ELF-1 (cell line): Measurements from ENCODE around the gene CACUL1.
A peak's percentile ranks its signal among the peaks of the same experiment; 100 is the strongest.
"Not testable (repeated sequence)": the region's sequence is repeated elsewhere in the genome, so short reads cannot be mapped to it uniquely, and the experiment has no call there.

ENCODE experiments used
- DNase-seq: peaks from one replicate; pipeline ENCODE4 v3.0.0-alpha.2; 2016; ENCODE audit warnings: low read depth, low spot score

Gene CACUL1

DNA sequence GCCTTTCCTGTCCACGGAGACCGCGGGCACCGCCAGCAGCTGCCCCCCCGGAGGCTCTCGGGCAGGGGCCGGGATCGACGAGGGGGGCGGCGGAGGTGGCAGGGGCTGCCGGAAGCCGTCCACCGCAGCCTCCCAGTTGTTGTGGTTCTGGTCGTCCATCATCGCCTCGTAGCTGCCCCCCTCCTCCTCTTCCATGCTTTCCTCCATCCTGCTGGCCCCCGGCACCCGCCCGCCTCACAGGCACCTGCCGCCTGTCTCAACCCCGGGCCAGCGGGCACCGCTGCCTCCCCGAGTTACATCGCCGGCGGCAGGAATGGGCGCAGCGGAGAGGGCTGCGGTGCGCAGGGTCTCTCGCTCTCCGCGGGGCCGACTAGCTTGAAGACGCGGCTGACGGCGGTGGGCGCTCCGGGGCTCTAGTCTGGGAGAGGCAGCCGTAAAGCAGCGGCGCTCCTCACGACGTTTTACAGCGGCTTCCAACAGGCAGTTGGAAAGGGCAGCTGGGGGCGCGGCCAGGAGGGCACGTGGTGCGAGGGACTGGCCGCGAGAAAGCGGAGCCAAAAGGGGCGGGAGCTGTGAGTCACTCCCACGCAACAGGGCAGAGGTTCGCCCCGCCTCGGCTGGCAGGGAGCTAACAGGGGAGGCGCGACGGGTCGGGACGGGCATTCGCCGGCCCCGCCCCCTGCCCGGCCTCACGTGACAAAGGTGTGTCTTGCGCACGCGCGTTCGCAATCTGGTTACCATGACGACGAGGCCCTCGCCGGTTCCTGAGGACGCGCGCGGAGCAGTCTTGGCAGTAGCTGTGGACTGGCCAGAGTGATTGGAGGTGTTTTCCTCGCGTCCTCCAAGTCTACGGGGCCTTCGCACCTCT lies at the start of gene CACUL1:
TSS of gene CACUL1 (minus strand) at position 415 of the 868 bp plus-strand sequence. CDS start at position 207, 208 bp downstream.
- DNase-seq, result peak; percentile 100

DNA sequence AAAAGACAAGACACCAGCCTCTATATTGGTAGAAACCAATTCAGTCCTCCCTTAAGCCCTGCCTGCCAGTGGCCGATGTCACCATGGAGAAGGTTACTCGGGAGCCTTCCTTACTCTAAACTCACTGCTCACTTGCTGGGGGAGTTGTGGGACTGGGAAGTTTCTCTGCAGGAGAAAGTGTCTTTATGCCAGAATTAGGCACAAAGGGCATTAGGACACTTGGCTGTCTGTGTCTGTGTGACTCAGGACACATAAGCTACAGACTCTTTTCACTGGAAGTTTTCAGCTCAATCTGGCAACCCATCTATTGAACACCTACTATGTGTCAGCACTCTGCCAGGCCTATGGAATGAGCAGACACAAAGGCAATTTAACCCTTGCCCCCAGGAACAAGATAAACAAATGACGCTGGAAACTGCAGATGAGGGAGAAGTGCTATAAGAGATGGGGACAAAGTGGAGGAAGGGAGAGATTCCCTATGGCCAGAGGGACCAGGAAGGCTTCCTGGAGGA lies 49.5 kb upstream of the CACUL1 start:
- no peak for DNase-seq

DNA sequence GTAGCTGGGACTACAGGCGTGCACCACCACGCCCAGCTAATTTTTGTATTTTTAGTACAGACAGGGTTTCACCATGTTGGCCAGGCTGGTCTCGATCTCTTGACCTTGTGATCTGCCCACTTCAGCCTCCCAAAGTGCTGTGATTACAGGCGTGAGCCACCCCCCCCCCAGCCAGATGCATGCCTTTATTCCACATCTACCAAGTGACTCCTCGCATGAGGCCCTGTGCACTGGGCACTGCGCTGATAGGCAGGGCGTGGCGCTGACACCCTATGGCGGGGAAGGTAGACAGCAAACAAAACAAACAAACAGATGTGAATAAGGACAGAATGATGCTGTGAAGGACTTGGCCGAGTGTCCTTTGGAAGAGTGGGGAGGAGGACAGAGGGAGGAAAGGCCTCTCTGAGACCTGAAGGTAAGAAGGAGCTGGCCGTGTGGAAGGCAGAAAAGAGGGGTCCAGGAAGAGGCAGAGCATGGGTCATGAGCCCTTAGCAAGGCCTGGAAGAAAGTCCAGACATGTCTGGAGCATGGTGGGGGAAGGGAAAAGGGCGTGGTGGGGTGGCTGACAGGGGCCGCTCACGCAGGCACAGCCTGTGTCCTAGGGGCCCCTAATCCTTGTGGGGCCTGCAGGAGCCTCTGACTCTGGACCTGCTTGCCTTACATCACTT lies 47.5 kb upstream of the CACUL1 start:
- DNase-seq, result no peak

DNA sequence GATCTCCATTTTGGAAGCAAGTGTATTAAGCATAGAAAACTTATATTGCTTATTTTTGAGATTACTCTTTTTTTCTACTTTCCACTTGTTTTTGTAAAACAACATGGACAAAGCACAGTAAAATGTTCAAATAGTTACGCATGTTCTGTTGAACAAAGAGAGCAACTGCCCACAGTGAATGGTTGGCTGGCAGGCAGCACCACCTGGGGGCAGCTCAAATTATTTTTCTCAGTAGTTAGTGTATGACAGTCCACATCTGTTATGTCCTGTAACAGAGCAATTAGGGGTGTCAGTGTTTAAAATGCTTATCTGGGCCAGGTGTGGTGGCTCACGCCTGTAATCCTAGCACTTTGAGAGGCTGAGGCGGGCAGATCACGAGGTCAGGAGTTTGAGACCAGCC lies 46.1 kb upstream of the CACUL1 start:
- no peak for DNase-seq

DNA sequence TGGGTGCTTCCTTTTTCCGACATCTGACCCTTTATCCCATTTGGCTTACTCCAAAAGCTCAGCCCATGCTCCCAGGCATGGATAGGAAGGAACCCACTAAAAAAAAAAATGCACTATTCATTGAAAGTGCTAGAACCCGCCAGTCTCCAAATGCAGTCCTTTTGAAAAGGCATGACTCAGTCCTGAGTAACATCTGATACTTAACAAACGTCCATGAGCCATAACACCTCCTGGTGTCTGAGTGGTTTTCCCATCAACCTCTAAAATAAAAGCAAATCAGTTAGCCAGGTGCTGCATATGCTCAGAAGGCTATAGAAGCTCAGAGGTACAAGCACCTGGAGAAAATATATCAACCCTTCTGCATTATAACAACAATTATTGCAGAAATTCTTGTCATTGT lies 45.0 kb upstream of the CACUL1 start:
- DNase-seq, result no peak

DNA sequence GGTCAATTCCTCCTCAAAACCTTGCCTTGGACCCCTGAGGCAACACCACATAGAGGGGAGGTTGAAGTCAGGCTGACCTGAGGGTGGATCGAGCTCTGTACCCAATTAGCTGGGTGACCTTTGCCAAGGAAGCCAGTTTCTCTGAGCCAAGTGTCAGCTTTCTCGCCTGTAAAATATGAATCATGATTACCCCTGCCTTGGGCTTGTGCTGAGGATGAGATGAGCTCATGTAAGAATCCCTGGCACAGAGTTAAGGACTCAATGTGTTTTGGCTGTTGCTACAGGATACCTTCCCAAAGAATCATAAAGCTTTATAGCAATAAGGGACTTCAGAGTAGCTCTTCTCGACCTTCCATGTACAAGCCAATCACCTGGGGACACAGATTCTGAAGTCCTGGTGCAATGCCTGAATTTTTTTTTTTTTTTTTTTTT lies 43.5 kb upstream of the CACUL1 start:
- no peak for DNase-seq

DNA sequence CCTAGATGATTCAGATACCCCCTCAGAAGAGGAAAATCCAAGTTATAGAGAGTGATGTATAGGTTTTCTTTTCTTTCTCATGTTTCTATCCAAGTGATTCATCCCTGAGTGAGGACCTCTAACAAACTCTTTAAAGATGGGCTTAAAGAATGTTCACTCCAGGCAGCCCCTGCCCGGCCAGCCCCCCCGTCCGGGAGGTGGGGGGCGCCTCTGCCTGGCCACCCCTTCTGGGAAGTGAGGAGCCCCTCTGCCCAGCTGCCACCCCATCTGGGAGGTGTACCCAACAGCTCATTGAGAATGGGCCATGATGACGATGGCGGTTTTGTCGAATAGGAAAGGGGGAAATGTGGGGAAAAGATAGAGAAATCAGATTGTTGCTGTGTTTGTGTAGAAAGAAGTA lies 40.2 kb upstream of the CACUL1 start:
- not testable (repeated sequence) for DNase-seq

DNA sequence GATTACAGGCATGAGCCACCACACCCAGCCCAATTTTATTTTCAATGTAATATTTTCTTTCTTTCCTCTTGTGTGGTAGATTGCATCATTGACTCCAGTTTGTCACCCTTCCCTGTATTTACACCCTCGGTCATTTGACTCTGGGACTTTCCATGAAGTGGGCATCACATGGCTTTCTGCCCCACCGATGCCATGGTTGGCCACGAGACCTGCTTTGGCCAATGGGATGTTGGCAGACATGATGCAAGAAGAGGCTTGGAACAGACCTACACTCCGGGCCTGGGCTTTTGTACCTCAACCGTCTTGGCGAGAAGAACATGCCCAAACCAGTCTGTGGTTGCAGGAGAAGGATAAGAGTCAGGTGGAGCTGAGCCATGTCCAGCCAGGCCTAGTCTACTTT lies 38.8 kb upstream of the CACUL1 start:
- no peak for DNase-seq

DNA sequence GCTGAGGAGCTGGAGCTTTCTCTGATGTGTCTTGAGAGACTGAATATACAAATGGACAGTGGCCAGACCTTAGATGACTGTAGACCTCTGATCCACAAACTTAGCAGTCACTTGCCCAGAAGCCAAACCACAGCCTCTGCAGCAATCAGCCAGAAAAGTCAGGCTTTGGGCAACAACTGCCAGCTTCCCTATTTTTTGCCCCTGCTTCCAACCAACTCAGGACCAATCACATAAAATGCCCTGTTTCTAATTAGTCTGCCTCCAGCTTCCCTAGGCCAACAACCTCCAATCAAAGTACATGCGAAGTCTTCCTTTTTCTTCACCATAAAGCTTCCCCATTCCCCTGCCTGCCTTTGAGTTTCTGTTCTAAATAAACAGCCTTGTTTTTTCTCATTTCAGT lies 37.8 kb upstream of the CACUL1 start:
- no peak for DNase-seq

DNA sequence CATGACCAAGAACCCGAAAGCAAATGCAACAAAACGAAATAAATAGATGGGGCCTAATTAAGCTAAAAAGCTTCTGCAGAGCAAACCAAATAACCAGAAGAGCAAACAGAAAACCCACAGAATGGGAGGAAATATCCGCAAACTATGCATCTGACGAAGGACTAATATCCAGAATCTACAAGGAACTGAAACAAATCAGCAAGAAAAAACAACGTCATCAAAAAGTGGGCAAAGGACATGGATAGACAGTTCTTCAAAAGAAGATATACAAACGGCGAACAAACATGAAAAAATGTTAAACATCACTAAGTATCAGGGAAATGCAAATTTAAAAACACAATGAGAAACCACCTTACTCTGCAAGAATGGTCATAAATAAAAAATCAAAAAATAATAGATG lies 35.3 kb upstream of the CACUL1 start:
- no peak for DNase-seq

DNA sequence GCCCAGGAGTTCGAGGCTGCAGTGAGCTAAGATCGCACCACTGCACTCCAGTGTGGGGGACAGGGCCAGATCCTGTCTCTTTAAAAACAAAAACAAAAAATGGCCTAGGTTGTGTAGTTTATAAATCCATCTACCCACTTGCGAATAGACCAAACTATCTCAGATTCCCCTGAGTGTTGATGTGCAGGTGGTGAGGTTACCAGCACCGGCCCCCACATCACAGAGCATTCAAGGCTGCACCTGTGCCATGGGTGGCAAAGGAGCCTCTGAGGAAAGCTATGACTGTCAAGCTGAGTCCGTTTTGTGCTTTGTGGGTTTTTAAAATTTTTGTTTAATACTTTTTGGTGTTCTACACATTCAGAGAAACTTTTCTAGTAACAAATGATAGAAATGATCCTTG lies 30.8 kb upstream of the CACUL1 start:
- DNase-seq, result no peak

DNA sequence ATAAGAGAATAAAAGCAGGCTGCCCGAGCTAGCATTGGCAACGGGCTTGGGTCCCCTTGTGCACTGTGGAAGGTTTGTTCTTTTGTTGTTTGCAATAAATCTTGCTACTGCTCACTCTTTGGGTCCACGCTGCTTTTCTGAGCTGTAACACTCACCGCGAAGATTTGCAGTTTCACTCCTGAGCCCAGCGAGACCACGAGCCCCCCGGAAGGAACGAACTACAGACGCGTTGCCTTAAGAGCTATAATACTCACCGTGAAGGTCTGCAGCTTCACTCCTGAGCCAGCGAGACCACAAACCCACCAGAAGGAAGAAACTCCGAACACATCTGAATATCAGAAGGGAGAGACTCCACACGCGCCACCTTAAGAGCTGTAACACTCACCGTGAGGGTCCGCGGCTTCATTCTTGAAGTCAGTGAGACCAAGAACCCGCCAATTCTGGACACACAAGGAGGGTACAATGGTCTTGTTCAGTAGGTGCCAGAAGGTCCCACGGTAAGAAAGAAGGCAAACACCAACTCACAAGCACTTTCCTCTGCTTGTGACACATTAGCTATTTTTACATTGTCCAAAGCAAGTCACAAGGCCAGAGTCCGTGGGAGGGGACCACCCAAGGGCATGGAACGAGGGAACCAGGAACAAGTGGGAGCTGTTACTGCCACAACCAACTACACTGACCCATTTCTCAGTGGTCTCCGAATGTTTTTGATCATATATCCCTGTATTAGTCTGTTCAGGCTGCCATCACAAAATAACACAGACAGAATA lies 29.2 kb upstream of the CACUL1 start:
- DNase-seq, result no peak

DNA sequence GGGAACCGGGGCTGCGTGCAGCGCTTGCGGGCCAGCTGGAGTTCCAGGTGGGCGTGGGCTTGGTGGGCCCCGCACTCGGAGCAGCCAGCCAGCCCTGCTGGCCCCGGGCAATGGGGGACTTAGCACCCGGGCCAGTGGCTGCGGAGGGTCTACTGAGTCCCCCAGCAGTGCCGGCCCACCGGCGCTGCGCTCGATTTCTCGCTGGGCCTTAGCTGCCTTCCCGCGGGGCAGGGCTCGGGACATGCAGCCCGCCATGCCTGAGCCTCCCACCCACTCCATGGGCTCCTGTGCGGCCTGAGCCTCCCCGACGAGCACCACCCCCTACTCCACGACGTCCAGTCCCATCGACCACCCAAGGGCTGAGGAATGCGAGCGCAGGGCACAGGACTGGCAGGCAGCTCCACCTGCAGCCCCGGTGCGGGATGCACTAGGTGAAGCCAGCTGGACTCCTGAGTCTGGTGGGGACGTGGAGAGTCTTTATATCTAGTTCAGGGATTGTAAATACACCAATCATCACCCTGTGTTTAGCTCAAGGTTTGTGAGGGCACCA lies 28.2 kb upstream of the CACUL1 start:
- DNase-seq, result not testable (repeated sequence)

DNA sequence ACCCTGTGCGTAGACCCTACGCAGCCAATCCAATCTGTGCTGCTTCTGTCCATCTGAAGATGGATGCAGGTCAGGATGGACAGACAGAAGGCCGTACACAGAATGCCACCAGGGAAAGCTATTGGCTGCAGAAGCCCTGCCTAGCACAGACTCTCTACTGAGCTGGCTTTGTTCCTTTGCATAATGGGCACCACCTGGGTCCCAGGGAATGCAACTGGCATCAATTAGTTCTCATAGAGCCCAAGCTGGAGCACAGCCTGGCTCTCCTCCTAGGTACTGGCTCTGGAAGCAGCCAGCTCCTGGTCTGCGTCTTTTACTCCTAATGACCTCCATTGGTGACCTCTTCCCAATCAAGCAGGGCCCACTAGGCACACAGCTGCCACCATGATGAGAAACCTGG lies 26.8 kb upstream of the CACUL1 start:
- DNase-seq, result no peak

DNA sequence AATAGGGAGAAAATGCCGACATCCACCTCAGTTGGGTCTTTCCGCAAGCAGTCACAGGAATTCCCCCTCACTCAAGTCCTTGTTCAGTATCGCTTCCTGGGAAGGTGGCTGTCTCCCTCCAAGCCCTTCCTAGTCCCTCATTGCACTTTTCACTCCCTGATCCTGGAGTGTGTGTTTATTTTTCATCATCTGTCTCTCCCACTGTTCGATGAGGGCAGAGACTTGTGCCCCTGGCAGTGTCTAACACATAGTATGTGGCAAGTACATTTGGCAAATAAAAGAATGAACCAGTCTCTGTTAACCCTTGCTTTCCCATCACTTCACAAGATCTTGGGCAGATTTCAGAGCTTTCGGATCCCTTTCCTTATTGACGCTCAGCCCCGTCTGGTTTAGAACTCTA lies 24.0 kb upstream of the CACUL1 start:
- no peak for DNase-seq

DNA sequence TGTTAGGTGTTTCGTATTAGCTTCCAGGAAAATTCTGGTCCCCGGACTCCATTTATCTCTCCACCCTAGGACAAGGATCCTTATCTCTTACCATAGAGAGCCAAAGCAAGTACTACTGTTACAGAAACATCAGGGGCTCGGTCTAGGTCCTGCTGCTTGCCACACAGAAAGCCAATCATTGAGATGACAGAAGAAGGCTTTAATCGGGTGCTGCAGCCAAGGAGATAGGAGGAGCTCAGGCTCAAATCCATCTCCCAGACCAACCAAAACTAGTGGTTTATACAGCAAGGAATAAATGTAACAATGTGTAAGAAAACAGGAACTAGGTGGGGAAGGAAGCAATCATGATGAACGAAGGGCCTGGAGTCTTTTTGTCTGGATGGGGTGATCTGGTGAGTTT lies 22.2 kb upstream of the CACUL1 start:
- no peak for DNase-seq

DNA sequence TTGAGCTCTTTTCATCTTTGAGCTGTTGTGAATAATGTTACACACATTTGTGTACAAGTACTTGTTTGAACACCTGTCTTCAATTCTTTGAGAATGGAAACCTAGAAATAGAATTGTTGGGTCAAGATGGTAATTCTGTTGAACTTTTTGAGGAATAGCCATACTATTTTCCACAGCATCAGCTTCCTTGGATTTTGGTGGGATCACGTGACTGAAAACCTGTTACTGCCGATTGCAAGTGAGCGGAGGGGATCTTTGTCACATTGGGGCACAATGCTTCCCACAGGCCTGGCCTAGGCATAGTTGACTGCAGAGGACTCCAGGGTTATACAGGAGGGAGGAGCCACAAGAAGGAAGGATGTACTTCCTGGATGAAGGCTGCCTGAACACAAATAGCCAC lies 21.3 kb upstream of the CACUL1 start:
- no peak for DNase-seq

DNA sequence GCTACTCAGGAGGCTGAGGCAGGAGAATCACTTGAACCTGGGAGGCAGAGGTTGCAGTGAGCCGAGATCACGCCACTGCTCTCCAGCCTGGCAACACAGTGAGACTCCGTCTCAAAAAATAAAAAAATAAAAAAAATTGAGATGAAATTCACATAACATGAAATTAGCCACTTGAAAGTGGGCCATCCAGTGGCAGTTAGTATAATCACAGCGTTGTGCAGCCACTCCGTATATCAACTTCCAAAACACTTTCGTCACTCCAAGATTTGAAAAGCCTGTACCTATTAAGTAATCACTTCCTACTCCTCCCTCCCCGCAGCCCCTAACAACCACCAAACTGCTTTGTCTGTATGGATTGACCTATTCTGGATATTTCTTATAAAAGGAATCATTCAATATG lies 20.7 kb upstream of the CACUL1 start:
- DNase-seq, result no peak

DNA sequence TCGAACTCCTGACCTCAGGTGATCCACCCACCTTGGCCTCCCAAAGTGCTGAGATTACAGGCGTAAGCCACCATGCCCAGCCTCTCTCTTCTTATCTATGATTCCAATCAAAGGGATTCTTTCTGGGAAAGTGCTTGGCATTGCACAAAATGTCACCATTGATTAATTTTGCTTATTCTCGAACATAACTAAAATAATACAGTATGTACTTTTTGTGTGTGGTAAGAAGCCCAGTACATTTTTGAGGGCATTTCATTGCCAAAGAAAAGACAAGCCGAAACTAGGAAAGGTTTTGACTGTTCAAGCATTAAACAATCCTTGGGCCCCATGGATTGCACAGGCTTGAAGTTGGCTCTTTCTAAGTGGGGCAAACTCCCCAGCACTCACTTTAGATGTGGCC lies 18.3 kb upstream of the CACUL1 start:
- DNase-seq, result no peak

DNA sequence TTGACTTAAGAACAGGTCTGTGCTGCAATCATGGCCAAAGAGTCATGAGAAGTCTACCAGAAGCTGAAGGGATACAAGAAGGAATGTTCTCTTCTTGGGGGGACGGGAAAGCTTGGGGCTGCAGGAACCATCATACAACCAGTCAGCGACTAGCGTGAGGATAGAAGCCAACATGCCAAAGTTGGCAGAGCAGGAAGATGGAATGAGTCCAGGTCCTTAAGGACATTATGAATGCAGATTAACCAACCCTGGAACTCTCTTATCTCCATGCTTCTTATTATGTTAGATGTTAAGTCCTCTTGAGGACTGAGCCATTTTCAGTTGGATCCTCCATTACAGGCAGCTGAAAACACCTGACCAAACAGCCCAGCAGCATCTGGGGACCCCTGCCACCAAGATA lies 17.2 kb upstream of the CACUL1 start:
- no peak for DNase-seq

DNA sequence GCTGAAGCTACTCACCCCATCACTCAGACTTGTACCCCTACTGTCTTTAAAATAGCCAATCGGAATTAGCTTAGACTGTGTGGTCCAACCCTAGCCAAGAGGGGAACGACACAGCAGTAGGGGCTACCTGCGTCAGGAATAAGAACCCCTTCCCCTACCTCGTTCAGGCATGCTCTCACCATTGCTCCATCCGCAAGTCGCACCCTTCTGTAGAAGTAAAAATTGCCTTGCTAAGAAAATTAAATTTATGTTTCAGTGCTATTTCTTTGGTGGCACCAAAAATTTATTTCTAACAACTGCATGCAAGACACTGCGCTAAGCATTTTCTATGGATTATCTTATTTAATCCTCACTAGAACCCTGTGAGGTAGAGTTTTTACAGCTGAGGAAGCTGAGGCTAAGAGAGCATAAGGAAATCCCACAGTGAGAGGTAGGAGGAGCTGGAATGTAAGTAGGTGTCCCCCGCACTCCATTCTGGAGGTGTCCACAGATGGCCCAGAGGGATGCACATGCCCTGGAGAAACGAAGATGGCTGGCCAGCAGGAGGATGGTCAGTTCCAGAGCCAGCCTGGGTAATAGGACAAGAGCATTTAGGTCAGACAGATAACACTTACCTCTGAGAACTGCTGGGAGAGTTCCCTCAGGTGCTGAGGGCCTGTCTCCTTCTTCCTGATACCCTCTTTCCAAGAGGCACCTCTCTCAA lies 15.3 kb upstream of the CACUL1 start:
- no peak for DNase-seq
